ENCODE results near the gene TMEM256.

The TMEM256 gene

DNA sequence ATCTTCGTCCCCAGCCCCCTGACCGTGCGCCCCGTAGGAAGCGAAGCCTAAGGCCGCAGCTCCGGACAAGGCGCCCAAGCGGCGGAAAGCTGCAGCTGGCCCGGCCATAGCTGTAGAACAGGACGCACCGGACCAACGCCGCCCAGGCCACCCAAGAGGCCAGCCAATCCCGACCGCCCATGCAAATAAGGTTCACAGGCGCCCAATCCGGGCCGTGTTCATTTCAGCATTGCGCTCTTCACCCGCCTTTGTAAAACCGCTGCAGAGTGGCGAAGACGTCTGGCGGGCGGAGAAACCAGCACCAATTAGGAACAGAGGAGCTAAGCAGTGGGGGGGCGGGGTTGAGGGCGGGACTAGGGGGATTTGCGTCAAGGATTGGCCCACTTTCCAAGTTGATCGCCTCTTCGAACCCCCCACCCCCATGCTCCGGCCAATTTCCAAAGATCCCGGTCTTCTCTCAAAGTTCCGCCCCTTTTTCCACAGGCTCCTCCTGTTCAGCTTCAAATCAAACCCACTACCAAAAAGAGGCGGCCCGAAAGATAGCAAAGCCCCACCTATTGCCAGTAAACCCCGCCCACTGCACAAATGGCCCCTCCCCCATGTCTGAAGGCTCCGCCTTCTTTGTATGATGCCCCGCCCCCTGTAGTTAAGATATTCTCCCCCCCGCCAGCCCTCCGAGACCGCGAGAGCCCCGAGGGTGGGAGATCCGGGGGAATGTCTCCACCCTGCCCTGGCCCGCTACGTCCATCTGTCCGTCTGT lies at the start of gene TMEM256:
Gene TMEM256, minus strand, starts transcription at position 121 of the 760 bp plus-strand sequence. Its CDS starts 13 bp downstream, at position 108.
- peak; percentile 91 to 97 for DNase-seq (ENCODE audit: low read depth in 2 of 2)

DNA sequence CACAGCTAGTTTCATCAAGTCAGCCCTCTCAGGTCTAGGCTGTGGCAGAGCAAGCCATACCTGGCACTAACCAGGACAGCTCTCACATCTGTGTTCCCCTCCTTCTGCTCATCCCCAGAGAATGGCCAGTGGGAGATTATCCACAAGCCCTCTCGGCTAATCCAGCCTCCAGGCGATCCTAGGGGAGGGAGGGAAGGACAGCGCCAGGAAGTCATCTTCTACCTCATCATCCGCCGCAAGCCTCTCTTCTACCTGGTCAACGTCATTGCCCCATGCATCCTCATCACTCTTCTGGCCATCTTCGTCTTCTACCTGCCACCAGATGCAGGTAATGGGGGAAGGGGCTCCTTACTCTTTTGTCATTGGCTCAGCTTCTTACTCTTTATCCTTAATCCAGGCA lies 44.6 kb upstream of the TMEM256 start:
- DNase-seq (ENCODE audit: low read depth in 2 of 2): no peak

DNA sequence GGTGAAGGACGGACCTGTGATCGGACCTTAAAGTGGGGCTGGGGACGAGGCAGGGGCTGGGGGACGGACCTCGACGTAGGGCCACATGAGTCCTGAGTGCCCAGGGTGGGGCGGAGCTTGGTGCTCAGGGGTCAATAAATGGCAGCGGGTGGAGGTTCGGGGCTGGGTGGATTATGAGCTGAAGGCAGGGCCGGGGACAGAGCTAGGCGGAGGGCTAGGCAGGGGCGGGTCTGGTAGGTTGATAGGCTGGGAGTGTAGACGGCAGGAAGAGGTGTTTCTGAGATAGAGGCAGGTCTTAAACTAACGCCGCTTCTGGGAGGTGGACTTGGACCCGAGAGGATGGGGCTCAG lies 41.7 kb upstream of the TMEM256 start:
- no peak for DNase-seq (ENCODE audit: low read depth in 2 of 2)

DNA sequence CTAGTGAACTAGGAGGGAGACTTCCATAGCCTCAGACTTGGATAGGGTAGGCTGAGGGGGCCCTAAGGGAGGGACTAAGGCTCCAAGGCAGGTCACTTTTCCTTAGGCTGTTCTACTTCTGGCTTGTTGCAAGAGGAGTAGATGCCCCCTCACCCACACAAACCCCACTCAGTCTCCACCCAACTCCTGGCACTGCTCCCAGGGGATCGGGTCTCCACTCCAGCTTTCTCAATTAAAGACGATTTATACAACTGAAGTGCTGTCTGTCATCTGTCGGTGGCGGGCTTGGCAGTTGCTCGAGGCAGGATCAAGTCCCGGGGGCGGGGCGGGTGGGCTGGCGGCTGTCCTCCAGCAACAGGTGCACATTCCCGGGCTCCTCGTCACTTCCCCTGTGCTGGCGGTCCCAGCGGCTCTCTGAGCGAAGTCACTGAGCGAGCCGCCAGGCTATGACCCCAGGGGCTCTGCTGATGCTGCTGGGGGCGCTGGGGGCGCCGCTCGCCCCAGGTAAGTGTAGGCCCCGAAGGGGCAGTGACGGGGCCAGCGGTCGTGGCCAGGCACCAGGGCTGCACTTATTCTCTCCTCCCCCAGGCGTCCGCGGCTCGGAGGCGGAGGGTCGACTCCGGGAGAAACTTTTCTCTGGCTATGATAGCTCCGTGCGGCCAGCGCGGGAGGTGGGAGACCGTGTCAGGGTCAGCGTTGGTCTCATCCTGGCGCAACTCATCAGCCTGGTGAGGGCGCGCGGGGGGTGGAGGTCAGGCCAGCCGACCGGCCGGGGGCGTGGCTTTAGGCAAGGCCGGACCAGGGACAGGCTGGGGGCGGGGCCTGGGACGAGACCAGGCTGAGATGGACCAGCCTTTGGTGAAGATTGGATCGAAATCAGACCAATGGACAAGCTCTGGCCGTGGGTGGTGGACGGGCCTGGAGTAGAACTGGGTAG lies 41.1 kb upstream of the TMEM256 start, which contains the start of gene CHRNB1:
Gene CHRNB1, plus strand, starts transcription at position 380 of the 937 bp plus-strand sequence. Its CDS starts 67 bp downstream, at position 447.
- DNase-seq (ENCODE audit: low read depth in 2 of 2): no peak

DNA sequence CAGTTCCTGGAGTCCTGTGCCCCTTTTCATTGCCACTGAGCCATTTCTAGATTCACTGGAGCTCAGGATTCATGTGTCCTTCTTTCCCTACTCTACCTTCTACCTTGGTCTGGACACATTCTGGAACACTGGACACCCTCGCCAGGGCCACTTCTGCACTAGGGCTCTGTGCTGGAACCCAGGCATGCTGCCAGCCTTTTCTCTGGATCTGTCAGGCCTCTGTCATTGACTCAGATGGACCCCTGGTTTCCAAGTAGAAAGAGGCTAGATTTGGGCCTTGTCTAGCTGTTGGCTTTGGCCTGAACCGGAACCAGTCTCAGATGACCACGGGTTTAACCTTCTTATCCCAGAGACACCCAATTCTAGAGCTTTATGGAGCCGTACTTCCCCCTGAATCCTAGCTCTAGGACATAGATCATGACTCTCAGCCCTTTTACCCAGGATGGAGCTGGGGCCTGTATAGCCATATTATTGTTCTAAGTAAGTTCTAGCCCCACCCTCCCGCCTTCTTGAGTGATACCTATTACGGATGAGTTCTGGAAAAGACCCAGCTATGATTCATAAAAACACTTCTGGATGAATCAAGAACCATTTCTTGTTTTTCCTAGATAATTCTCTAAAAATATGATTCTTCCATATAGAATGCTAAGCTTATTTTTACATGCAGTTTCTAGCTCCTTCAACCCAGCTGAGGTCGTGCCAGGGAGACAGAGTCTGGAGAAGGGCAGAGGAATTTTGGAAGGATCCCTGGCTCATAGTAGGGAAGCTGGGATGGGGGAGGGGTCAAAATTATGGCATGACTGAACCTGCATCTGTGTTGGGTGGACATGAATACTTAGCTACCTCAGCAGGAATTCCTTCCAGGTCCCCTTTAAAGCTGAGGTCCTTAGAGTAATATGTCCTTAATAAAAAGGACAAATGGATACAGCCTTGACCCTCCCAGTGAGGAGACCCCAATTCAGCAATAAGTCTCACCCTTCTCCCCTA lies 39.9 kb upstream of the TMEM256 start:
- no peak for DNase-seq (ENCODE audit: low read depth in 2 of 2)

DNA sequence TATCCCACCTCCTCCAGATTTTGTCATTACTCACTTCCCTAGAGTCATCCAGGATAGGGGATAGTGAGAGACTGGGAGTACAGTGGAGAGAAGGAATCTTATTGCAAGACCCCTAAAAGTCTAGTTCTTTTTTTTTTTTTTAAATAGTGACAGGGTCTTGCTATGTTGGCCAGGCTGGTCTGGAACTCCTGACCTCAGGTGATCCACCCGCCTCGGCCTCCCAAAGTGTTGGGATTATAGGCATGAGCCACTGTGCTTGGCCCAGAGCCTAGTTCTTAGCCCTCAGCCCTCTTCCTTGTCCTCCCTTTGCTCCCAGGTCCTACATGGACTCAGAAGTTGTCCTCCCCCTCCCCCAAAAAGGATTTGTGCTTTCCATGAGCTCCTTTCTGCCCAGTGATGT lies 38.2 kb upstream of the TMEM256 start:
- no peak for DNase-seq (ENCODE audit: low read depth in 2 of 2)

DNA sequence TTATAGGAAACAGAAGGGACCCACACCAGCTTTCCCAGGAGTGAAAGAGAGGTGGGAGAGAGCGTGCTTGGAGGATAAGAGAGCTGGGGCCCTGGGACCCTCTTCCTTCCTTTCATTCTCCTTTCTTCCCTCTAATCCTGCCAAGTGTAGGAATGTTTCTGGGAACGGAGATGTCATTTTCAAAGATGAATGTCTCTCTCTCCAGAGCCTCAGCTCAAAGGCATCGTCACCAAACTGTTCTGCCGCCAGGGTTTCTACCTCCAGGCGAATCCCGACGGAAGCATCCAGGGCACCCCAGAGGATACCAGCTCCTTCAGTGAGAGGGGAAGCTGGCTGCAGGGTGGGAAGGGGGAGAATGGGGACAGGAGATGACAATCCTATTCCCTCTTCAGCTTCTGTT lies 37.4 kb upstream of the TMEM256 start:
- no peak for DNase-seq (ENCODE audit: low read depth in 2 of 2)

DNA sequence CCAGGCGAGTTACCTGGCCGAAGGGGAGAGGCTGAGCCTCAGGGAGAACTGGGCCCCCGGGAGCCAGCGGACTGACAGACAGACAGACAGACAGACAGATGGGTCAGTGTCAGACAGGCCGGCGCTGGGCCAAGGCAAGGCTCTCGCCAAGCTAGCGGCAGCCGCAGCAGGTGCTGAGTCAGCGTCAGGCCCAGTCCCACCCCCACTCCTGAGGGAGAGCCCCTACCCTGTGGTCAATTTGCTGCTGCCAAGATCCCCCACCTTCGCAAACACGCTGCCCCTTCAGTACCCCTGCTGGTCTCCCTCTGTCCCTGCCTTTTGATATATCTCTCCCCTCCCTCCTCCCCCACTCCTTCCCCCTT lies 36.9 kb upstream of the TMEM256 start:
- DNase-seq (ENCODE audit: low read depth in 2 of 2): no peak

DNA sequence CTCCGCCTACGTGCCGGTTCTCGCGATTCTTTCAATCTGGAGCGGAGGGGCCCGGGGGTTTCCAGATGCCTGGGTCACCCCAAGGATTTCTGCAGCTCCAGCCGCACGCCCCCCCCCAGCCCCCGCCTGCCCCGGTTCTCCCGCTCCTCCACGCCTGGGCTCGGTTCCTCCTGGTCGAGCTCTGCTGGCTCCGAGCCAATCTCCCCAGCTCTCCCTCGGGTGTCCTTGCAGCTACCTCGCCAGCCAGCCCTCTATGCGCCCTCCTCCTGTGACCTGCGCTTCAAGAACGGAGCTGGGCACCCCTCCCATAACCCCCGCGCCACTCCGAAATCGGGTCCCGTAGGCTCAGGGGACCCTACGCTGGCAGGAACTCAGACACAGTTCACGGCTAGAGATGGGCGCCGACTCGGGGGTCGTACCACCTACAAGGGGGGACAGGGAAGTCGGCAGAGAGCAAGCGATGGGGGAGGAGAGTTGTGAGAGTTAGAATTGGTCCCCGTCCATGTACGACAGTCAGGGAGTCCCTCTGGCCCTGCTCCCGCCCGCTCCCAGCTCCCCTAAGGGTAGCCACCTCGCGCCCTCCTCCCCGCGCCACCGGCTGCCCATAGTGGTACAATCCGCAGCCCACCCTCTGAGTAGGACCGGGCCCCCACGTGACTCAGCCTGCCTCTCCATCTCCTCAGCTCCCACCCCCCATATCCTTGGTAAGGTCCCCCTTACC lies 36.4 kb upstream of the TMEM256 start:
- DNase-seq (ENCODE audit: low read depth in 2 of 2): peak in 1 of 2 donors; percentile 48

DNA sequence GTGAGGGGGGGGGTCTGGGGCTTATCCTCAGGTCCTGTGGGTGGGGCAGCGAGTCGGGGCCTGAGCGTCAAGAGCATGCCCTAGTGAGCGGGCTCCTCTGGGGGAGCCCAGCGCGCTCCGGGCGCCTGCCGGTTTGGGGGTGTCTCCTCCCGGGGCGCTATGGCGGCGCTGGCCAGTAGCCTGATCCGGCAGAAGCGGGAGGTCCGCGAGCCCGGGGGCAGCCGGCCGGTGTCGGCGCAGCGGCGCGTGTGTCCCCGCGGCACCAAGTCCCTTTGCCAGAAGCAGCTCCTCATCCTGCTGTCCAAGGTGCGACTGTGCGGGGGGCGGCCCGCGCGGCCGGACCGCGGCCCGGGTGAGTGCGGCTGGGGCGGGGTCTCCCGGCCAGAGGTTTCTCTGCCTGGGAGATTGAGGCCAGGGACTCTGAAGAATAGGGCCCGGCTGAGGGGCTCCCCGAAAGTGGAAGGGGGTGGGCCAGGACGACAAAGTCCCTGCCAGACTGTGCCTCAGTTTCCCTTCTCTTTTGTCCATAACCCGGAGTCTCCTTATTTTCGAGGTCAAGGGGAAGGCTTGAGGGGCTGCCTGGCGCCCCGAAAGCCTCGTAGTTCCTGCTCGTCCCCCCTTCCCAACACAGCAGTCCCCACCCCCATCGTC lies 35.7 kb upstream of the TMEM256 start, which contains the start of gene FGF11:
Gene FGF11, plus strand, starts transcription at position 51 of the 651 bp plus-strand sequence. Its CDS starts 109 bp downstream, at position 160.
- no peak for DNase-seq (ENCODE audit: low read depth in 2 of 2)

DNA sequence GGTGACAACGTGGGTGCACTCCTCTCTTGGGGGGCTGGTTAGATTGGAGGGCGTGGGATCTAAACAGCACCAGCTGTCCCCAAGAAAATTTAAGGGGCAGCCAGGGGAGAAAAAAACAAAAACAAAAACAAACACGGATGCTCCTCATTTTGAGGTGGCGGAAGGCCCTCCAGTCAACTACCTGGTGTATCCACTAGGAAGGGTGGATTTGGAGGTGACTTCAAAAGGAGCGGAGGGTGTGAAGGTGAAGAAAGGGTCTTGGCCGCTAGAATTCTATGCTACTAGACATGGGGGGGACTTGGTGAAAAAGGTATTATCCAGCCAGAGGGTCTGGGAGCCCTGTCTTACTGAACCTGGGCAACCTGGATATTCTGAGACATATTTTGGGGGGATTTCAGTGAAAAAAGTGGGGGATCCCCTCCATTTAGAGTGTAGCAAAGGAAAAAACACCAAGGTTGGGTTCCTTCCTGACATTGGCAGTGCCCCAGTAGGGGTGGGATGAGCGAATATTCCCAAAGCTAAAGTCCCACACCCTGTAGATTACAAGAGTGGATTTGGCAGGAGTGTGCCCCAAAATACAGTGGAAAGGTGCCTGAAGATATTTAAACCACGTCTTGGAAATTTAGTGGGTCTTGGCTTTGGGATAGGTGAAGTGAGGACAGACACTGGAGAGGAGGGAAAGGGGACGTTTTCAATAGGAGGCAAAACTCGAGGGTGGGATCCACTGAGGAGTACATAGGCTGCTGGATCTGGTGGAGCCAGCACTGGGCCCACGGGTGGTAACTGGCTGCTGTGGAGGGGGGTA lies 35.0 kb upstream of the TMEM256 start:
- DNase-seq (ENCODE audit: low read depth in 2 of 2): no peak

DNA sequence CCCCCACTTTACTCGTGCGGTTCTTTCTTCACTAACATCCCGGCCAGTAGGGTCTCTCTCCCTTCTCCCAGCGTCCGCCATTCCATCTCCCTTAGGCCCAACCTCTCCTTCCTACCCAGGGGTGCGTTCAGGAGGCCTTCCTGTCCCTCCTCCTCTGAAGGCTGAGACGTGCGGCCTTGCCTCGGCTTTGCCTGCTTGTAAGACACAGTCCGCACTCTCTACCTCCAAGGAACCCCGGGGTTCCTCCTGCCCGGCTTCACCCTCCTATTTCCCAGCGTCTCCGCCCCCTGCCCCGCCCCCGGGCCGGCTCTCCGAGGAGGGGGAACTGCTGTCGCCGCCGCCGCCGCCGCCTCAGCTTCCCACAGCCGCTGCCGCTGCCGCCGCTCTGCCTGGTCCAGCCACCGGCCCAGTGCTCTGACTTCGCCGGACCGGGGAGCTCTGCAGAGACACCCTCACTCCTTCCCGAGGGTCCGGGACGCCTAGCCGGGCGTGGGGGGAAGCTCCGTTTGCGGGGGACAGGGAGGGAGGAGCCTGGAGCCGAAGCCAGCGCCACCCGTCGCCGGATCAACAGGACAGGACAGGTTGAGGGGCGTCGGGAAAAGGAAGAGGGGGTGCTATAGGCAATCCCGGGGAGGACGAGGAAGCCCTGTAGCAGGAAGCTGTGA lies 34.2 kb upstream of the TMEM256 start:
- peak; percentile 45 to 63 for DNase-seq (ENCODE audit: low read depth in 2 of 2)

DNA sequence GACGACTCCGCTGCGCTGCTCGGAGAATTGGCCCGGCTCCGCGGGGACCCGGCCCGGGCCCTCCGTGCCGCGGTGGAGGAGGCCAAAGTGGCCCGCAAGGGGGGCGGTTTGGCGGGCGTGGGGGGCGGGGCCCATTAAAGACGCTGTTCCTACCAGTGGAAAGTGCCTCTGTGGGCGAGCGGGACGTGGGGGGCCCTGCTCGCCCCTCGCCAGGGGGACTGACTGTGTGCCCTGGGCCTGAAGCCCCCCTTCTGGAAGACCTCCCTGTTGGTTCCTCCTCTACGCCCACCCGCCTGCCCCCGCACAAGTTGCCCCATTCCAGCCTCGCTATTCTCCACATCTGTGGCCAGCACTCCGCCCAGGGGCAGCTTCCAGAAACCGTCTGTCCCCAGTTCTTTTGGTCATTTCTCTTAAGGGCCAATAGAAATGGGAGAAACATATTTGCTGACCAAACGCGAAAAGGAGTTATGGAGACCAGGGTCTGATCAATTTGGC lies 33.5 kb upstream of the TMEM256 start:
- no peak for DNase-seq (ENCODE audit: low read depth in 2 of 2)

DNA sequence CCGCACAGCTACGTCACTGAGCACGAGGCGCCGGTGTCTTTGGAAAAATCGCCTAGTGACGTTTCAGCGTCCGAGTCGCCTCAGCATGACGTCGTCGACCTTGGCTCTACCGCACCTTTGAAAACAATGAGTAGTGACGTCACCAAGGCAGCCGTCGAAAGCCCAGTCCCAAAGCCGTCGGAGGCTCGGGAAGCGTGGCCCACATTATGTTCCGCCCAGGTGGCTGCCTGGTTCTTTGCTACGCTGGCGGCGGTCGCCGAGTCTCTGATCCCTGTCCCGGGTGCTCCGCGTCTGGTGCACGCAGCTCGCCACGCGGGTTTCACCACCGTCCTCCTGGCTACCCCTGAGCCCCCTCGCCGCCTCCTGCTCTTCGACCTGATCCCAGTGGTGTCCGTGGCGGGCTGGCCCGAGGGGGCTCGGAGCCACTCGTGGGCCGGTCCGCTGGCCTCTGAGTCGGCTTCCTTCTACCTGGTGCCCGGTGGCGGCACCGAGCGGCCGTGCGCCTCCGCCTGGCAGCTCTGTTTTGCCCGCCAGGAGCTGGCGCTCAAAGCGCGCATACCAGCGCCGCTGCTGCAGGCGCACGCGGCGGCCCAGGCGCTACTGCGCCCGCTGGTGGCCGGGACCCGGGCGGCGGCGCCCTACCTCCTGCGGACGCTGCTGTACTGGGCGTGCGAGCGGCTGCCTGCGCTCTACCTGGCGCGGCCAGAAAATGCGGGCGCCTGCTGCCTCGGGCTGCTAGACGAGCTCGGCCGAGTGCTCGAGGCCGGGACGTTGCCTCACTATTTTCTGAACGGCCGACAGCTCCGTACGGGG lies 32.9 kb upstream of the TMEM256 start:
- DNase-seq (ENCODE audit: low read depth in 2 of 2): peak; percentile 65 to 68

DNA sequence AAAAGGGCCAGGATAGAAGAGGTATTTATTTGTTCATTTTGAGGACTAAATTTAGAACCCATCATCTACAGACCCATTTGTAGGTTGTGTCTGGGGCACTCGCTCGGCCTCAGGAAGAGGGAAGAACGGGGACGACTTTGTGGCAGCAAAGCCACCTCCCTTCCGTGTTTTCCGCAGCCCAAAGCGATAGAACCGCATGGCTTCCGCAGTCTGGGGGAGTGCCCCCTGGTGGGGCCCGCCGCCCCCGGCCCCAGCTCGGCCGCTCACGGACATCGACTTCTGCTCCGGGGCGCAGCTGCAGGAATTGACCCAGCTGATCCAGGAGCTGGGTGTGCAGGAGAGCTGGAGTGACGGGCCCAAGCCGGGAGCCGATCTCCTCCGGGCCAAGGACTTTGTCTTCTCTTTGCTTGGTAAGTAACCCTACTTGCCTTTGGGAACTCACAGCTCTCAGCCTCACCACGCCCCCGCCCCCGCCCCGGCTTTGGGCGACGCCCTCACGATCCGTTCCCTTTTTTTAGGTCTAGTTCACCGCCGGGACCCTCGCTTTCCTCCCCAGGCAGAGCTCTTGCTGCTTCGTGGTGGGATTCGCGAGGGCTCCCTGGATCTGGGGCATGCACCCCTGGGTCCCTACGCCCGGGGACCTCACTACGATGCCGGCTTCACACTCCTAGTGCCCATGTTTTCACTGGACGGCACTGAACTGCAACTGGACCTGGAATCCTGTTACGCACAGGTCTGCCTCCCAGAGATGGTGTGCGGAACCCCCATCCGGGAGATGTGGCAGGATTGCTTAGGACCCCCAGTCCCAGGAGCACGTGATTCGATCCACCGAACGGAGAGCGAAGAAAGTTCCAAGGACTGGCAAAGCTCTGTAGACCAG lies 32.0 kb upstream of the TMEM256 start:
- peak; percentile 29 to 40 for DNase-seq (ENCODE audit: low read depth in 2 of 2)

DNA sequence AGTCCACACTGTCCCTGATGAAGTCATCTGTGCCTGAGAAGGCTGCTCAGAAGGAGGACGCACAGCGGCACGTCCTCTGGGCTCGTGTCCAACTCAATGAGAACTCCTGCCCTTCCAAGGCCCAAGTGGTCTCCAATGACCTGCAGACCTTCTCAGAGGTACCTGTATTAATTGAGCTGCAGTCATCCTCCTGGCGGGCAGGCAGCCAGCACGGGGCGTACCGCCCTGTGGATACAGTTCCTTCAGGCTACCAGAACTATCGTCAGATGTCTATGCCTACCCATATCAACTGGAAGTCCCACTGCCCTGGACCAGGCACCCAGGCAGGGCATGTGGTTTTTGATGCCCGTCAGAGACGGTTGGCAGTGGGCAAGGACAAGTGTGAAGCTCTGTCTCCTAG lies 28.4 kb upstream of the TMEM256 start:
- no peak for DNase-seq (ENCODE audit: low read depth in 2 of 2)

DNA sequence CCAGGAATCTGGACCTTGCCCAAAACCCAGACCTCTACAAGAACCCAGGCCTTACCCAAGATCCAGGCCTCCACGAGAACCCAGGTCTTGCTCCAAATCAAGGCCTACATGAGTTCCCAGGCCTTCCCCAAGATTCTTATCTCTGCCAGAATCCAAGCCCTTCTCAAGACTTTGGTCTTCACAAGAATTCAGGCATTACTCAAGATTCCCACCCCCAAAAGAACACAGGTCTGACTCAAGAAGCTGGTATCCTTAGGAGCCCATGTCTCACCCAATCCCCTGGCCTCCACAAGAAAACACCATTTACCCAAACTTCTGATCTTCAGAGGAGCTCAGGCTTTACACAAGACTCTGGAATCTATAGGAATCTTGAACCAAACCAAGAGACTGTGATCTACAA lies 27.3 kb upstream of the TMEM256 start:
- no peak for DNase-seq (ENCODE audit: low read depth in 2 of 2)
